PC-9 (cell line): Measurements from ENCODE around the gene MS4A12. TPM values are rescaled to one million over a fixed set of nuclear protein-coding genes. Genes with fewer than 3 reads are reported as not detected.

Experiments used
- BruUV-seq: library from RNA; stranded (reverse); fragments of 400-500 nt; replicated peaks from 2 replicates; lab custom pipeline; 2021; lab: Mats Ljungman, UMichigan
- CTCF ChIA-PET: fragments of 300-600 bp; sonication (Branson Sonifier 250); formaldehyde crosslinking; loops from one replicate; lab custom pipeline; 2022; ENCODE audit warnings: antibody characterized with exemption; lab: Charles Lee
- POLR2A ChIA-PET: fragments of 300-600 bp; sonication (Branson Sonifier 250); formaldehyde crosslinking; loops from one replicate; lab custom pipeline; 2022; ENCODE audit warnings: antibody characterized with exemption; ENCODE audit not compliant: unreplicated experiment; lab: Charles Lee
- DNase-seq, 2 experiments: peaks; one replicate each; pipeline versions ENCODE4 v3.0.0 to v3.0.0-alpha.2; 2015 to 2022; ENCODE audit warnings: mixed read lengths in 1 of 2
- H2AFZ ChIP-seq: fragments of 200-600 bp; sonication (generic); 2 replicates; pipeline ENCODE4 v1.8.1; 2017; ENCODE audit warnings: antibody characterized with exemption
- H3F3A ChIP-seq: fragments of 200-600 bp; sonication (generic); 2 replicates; pipeline ENCODE4 v1.8.1; 2017; ENCODE audit warnings: antibody characterized with exemption, mild to moderate bottlenecking, low read depth; ENCODE audit not compliant: insufficient read depth
- H3K27ac ChIP-seq: fragments of 200-600 bp; sonication (generic); 2 replicates; pipeline ENCODE4 v1.6.1; 2016; ENCODE audit warnings: mixed run types
- H3K27me3 ChIP-seq: fragments of 200-600 bp; sonication (generic); 2 replicates; pipeline ENCODE4 v1.6.1; 2016; ENCODE audit warnings: low read depth, mixed run types; ENCODE audit not compliant: insufficient read depth
- H3K36me3 ChIP-seq: fragments of 200-600 bp; sonication (generic); 2 replicates; pipeline ENCODE4 v1.6.1; 2016; ENCODE audit warnings: low read depth, mixed run types
- H3K4me1 ChIP-seq: fragments of 200-600 bp; sonication (generic); replicated peaks from 2 replicates; pipeline ENCODE4 v1.6.1; 2016; ENCODE audit warnings: mixed run types; ENCODE audit not compliant: insufficient read depth
- H3K4me2 ChIP-seq: fragments of 200-600 bp; sonication (generic); 2 replicates; pipeline ENCODE4 v1.6.1; 2017; ENCODE audit warnings: mixed run types
- H3K4me3 ChIP-seq: fragments of 200-600 bp; sonication (generic); 2 replicates; pipeline ENCODE4 v1.6.1; 2016; ENCODE audit warnings: mixed run types
- H3K79me2 ChIP-seq: fragments of 200-600 bp; sonication (generic); 2 replicates; pipeline ENCODE4 v1.6.1; 2017; ENCODE audit warnings: low read depth, mixed run types
- H3K9me2 ChIP-seq: fragments of 200-600 bp; sonication (generic); 2 replicates; pipeline ENCODE4 v1.8.1; 2017; ENCODE audit warnings: mild to moderate bottlenecking; ENCODE audit not compliant: insufficient read depth
- H3K9me3 ChIP-seq: fragments of 200-600 bp; sonication (generic); 2 replicates; pipeline ENCODE4 v1.8.1; 2016; ENCODE audit warnings: low read depth; ENCODE audit not compliant: insufficient read depth
- H4K20me1 ChIP-seq: fragments of 200-600 bp; sonication (generic); 2 replicates; pipeline ENCODE4 v1.8.1; 2017; ENCODE audit not compliant: insufficient read depth
- CTCF ChIP-seq: fragments of 200-600 bp; sonication (generic); conservative IDR thresholded peaks from 2 replicates; pipeline ENCODE4 v1.6.1; 2017; ENCODE audit warnings: mixed run types, antibody characterized with exemption, mild to moderate bottlenecking, moderate library complexity
- EZH2 ChIP-seq: fragments of 200-600 bp; sonication (generic); IDR thresholded peaks from 2 replicates; pipeline ENCODE4 v1.8.0; 2017; ENCODE audit warnings: antibody characterized with exemption, low read depth
- intact Hi-C: fragments of 100-400 bp; cut with micrococcal nuclease; formaldehyde crosslinking; loops from one replicate; pipeline ENCODE4 v1.10.0; 2022; ENCODE audit not compliant: unreplicated experiment
- total RNA-seq: library from RNA; stranded (reverse); gene quantifications from 2 replicates; pipeline ENCODE4 v1.2.3, GENCODE V29; 2021

MS4A12 gene
- total RNA-seq, 1 experiment from 2014 or later = not detected

GRCh38 chr11:60515144-60515855 lies 22.7 kb downstream of the MS4A12 start, which contains the start of gene MS4A13:
Gene MS4A13, plus strand, starts transcription at chr11:60515392. Its CDS starts 2,692 bp downstream, at chr11:60518084.
- no peaks in the 10 kb centered on the region for H3K9me2 ChIP-seq
- H4K20me1 ChIP-seq = no peaks in the 10 kb centered on the region
- TF ChIP-seq EZH2 (no peak), CTCF (no peak)
- CTCF ChIA-PET = no interaction called here
- no peak for DNase-seq
- no TSS peak for BruUV-seq
- H3K79me2 ChIP-seq = no peaks in the 10 kb centered on the region
- no peaks in the 10 kb centered on the region for H3K4me1 ChIP-seq
- H3K27me3 ChIP-seq = peaks cover 27% of the 10 kb centered on the region
- H2AFZ ChIP-seq = no peak within 1 kb of the TSS
- H3K27ac ChIP-seq = no peak within 1 kb of the TSS
- H3K9me3 ChIP-seq = no peaks in the 10 kb centered on the region
- no peak within 1 kb of the TSS for H3K4me2 ChIP-seq
- no peaks in the 10 kb centered on the region for H3F3A ChIP-seq
- intact Hi-C loops = no loop called here
- no peaks in the 10 kb centered on the region for H3K36me3 ChIP-seq
- POLR2A ChIA-PET = no interaction called here
- no peak within 1 kb of the TSS for H3K4me3 ChIP-seq

GRCh38 chr11:60528465-60528864 lies 35.9 kb downstream of the MS4A12 start:
- CTCF ChIA-PET = no interaction called here
- POLR2A ChIA-PET = no interaction called here
- Histone ChIP-seq H3K9me2 (no peaks in the 10 kb centered on the region), H3F3A (no peaks in the 10 kb centered on the region), H3K36me3 (no peaks in the 10 kb centered on the region), H2AFZ (no peak overlapping the region), H3K27me3 (peaks cover 9% of the 10 kb centered on the region; the same call in 1 of the 2 replicates), H3K4me2 (no peak overlapping the region), H4K20me1 (no peaks in the 10 kb centered on the region), H3K27ac (no peak overlapping the region), H3K79me2 (no peaks in the 10 kb centered on the region), H3K4me3 (no peak overlapping the region), H3K4me1 (no peaks in the 10 kb centered on the region), H3K9me3 (no peaks in the 10 kb centered on the region; the same call in 1 of the 2 replicates)
- no peak for DNase-seq
- intact Hi-C loops = no loop called here
- TF ChIP-seq CTCF (no peak), EZH2 (no peak)
- no TSS peak for BruUV-seq

GRCh38 chr11:60528934-60529333 lies 36.4 kb downstream of the MS4A12 start:
- H2AFZ ChIP-seq = no peak overlapping the region
- DNase-seq = no peak
- peaks cover 9% of the 10 kb centered on the region; the same call in 1 of the 2 replicates for H3K27me3 ChIP-seq
- BruUV-seq = no TSS peak
- H3K9me2 ChIP-seq = no peaks in the 10 kb centered on the region
- no peak for TF ChIP-seq EZH2
- no peak for TF ChIP-seq CTCF
- H3K4me2 ChIP-seq = no peak overlapping the region
- H3K27ac ChIP-seq = no peak overlapping the region
- H3K79me2 ChIP-seq = no peaks in the 10 kb centered on the region
- ChIA-PET POLR2A (no interaction called here), CTCF (no interaction called here)
- H4K20me1 ChIP-seq = no peaks in the 10 kb centered on the region
- H3K36me3 ChIP-seq = no peaks in the 10 kb centered on the region
- no peaks in the 10 kb centered on the region for H3F3A ChIP-seq
- no peaks in the 10 kb centered on the region; the same call in 1 of the 2 replicates for H3K9me3 ChIP-seq
- no peak overlapping the region for H3K4me3 ChIP-seq
- intact Hi-C loops = no loop called here
- H3K4me1 ChIP-seq = no peaks in the 10 kb centered on the region
